Brain microvascular endothelial cell (primary cell): ENCODE data around the gene ZSWIM1.

Experiments used
- DNase-seq: peaks from one replicate; pipeline ENCODE4 v3.0.0-alpha.2; 2020
- H3K27ac ChIP-seq: fragments of 250-450 bp; sonication (Bioruptor Pico); 2 replicates; pipeline ENCODE4 v1.5.1; 2020; ENCODE audit warnings: mild to moderate bottlenecking, moderate library complexity
- H3K27me3 ChIP-seq: fragments of 250-450 bp; sonication (Bioruptor Pico); replicated peaks from 2 replicates; pipeline ENCODE4 v1.5.1; 2020; ENCODE audit warnings: mild to moderate bottlenecking
- H3K36me3 ChIP-seq: fragments of 250-450 bp; sonication (Bioruptor Pico); replicated peaks from 2 replicates; pipeline ENCODE4 v1.5.1; 2020; ENCODE audit warnings: mild to moderate bottlenecking
- H3K4me3 ChIP-seq: 2 replicates; pipeline ENCODE4 v1.5.1; 2011; ENCODE audit warnings: low read depth, mild to moderate bottlenecking, control low read depth, low read length, moderate library complexity
- in situ Hi-C: cut with HindIII; loops from 2 replicates; pipeline ENCODE4 v1.10.0; 2017; ENCODE audit warnings: low sequenced_read_pairs, low pct_ligation_motif_present
- TF ChIP-seq, protein P1 (sequence below): IDR thresholded peaks from 2 replicates; pipeline ENCODE4 v1.5.1; 2011; ENCODE audit warnings: low read depth, mild to moderate bottlenecking, moderate library complexity, low read length, control low read depth, inconsistent platforms; ENCODE audit errors: missing control alignments

The ZSWIM1 gene

GRCh38 chr20:45892828-45893500 lies 11.9 kb downstream of the ZSWIM1 start:
- TF ChIP-seq, protein P1, sequence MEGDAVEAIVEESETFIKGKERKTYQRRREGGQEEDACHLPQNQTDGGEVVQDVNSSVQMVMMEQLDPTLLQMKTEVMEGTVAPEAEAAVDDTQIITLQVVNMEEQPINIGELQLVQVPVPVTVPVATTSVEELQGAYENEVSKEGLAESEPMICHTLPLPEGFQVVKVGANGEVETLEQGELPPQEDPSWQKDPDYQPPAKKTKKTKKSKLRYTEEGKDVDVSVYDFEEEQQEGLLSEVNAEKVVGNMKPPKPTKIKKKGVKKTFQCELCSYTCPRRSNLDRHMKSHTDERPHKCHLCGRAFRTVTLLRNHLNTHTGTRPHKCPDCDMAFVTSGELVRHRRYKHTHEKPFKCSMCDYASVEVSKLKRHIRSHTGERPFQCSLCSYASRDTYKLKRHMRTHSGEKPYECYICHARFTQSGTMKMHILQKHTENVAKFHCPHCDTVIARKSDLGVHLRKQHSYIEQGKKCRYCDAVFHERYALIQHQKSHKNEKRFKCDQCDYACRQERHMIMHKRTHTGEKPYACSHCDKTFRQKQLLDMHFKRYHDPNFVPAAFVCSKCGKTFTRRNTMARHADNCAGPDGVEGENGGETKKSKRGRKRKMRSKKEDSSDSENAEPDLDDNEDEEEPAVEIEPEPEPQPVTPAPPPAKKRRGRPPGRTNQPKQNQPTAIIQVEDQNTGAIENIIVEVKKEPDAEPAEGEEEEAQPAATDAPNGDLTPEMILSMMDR, result no peak
- Histone ChIP-seq H3K4me3 (no peak overlapping the region), H3K27me3 (no peaks in the 10 kb centered on the region), H3K36me3 (peaks cover 29% of the 10 kb centered on the region), H3K27ac (no peak overlapping the region)
- DNase-seq, result no peak
- in situ Hi-C loops, result no loop called here

DNA sequence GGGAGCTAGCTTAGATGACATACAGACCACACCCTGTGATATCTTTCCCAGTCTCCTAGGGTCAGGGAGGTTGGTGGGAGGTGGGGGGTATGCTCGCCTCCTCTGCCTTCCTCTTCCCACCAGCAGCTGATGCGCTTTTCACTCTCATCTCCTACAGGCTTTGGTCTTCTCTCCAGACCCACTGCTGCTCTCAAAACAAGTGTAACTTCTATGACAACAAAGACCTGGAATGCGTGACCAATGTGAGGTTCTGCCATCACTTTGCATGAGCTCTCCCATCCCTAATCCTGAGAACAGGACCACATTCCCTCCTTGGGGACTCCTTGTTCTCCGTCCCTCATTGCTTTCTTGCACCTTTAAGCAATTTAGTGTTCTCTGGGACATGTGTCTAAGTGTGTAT lies 12.8 kb downstream of the ZSWIM1 start:
- H3K36me3 ChIP-seq, result peaks cover 33% of the 10 kb centered on the region
- H3K27ac ChIP-seq, result no peak overlapping the region
- no peak overlapping the region for H3K4me3 ChIP-seq
- no peaks in the 10 kb centered on the region for H3K27me3 ChIP-seq
- in situ Hi-C loops, result no loop called here
- DNase-seq, result no peak
- TF ChIP-seq, protein P1, result no peak

- in situ Hi-C loops, result no loop called here
- no peaks in the 10 kb centered on the region for H3K27me3 ChIP-seq
- TF ChIP-seq, protein P1, result no peak
- no peak overlapping the region for H3K27ac ChIP-seq
- no peak overlapping the region for H3K4me3 ChIP-seq
- no peak for DNase-seq
- peaks cover 38% of the 10 kb centered on the region for H3K36me3 ChIP-seq
These were observed 13.8 kb downstream of the ZSWIM1 start for GRCh38 chr20:45894797-45895196.

DNA sequence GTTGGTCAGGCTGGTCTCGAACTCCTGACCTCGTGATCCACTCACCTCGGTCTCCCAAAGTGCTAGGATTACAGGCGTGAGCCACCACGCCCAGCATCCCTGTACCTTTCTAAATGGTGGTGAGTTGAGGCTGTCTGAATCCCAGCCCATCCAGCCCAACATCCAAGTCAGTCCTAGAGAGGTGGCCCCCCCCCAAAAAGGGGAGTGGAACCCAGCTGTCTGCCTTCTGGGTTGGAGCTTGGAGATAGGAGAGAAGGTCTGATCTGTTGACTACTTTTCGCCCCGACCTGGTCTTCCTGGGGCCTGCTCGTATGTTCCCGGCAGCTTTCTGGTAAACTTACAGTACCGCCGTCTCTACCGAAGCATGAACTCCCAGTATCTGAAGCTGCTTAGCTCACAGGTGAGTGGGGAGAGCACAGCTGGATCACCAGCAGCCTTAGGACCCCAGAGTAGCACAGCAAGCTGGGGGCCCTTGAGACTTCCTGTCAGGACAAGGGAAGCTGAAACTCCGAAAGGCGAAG lies 15.7 kb downstream of the ZSWIM1 start:
- TF ChIP-seq, protein P1, result no peak
- no peak overlapping the region for H3K27ac ChIP-seq
- in situ Hi-C loops, result no loop called here
- DNase-seq, result no peak
- no peaks in the 10 kb centered on the region for H3K27me3 ChIP-seq
- H3K36me3 ChIP-seq, result peaks cover 44% of the 10 kb centered on the region
- H3K4me3 ChIP-seq, result no peak overlapping the region

- in situ Hi-C loops, result no loop called here
- TF ChIP-seq, protein P1, result no peak
- Histone ChIP-seq H3K27me3 (no peaks in the 10 kb centered on the region), H3K36me3 (peaks cover 46% of the 10 kb centered on the region), H3K27ac (no peak overlapping the region), H3K4me3 (no peak overlapping the region)
- DNase-seq, result no peak
These were observed 16.3 kb downstream of the ZSWIM1 start for GRCh38 chr20:45897289-45897688.

GRCh38 chr20:45897692-45898091 lies 16.7 kb downstream of the ZSWIM1 start:
- TF ChIP-seq, protein P1, result no peak
- H3K36me3 ChIP-seq, result peaks cover 46% of the 10 kb centered on the region
- DNase-seq, result no peak
- H3K27me3 ChIP-seq, result no peaks in the 10 kb centered on the region
- in situ Hi-C loops, result no loop called here
- H3K4me3 ChIP-seq, result no peak overlapping the region
- no peak overlapping the region for H3K27ac ChIP-seq
